ENCODE results near the gene DDOST. TPM values are rescaled to one million over a fixed set of nuclear protein-coding genes. Genes with fewer than 3 reads are reported as not detected.

Gene DDOST
- total and polyA plus RNA-seq, 10 of the 15 experiments (the other 5 are each of a cell fraction or from before 2014, with no cell fraction given): 100 to 274 (median 201) TPM

DNA sequence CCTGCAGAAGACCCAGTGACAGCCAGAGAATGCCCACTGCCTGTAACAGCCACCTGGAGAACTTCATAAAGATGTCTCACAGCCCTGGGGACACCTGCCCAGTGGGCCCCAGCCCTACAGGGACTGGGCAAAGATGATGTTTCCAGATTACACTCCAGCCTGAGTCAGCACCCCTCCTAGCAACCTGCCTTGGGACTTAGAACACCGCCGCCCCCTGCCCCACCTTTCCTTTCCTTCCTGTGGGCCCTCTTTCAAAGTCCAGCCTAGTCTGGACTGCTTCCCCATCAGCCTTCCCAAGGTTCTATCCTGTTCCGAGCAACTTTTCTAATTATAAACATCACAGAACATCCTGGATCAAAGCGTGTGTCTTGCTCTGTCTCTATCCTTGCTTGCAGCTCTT is 42.6 kb downstream of the DDOST start (continued):
- TF ChIP-seq, protein P1, sequence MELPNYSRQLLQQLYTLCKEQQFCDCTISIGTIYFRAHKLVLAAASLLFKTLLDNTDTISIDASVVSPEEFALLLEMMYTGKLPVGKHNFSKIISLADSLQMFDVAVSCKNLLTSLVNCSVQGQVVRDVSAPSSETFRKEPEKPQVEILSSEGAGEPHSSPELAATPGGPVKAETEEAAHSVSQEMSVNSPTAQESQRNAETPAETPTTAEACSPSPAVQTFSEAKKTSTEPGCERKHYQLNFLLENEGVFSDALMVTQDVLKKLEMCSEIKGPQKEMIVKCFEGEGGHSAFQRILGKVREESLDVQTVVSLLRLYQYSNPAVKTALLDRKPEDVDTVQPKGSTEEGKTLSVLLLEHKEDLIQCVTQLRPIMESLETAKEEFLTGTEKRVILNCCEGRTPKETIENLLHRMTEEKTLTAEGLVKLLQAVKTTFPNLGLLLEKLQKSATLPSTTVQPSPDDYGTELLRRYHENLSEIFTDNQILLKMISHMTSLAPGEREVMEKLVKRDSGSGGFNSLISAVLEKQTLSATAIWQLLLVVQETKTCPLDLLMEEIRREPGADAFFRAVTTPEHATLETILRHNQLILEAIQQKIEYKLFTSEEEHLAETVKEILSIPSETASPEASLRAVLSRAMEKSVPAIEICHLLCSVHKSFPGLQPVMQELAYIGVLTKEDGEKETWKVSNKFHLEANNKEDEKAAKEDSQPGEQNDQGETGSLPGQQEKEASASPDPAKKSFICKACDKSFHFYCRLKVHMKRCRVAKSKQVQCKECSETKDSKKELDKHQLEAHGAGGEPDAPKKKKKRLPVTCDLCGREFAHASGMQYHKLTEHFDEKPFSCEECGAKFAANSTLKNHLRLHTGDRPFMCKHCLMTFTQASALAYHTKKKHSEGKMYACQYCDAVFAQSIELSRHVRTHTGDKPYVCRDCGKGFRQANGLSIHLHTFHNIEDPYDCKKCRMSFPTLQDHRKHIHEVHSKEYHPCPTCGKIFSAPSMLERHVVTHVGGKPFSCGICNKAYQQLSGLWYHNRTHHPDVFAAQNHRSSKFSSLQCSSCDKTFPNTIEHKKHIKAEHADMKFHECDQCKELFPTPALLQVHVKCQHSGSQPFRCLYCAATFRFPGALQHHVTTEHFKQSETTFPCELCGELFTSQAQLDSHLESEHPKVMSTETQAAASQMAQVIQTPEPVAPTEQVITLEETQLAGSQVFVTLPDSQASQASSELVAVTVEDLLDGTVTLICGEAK (IDR thresholded peaks at IDR 0.05; ENCODE audit: borderline replicate concordance): no peak
- TF ChIP-seq, protein P2, sequence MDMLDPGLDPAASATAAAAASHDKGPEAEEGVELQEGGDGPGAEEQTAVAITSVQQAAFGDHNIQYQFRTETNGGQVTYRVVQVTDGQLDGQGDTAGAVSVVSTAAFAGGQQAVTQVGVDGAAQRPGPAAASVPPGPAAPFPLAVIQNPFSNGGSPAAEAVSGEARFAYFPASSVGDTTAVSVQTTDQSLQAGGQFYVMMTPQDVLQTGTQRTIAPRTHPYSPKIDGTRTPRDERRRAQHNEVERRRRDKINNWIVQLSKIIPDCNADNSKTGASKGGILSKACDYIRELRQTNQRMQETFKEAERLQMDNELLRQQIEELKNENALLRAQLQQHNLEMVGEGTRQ (IDR thresholded peaks at IDR 0.05; ENCODE audit: borderline replicate concordance, low read depth, low read length): no peak
- TF ChIP-seq HDAC2 (IDR thresholded peaks at IDR 0.05): no peak
- no peak for TF ChIP-seq GABPA (IDR thresholded peaks at IDR 0.05; ENCODE audit: low read depth)
- TF ChIP-seq, protein P3, sequence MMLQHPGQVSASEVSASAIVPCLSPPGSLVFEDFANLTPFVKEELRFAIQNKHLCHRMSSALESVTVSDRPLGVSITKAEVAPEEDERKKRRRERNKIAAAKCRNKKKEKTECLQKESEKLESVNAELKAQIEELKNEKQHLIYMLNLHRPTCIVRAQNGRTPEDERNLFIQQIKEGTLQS (IDR thresholded peaks at IDR 0.05; ENCODE audit: borderline replicate concordance, extremely low read depth, low read depth, low read length): no peak
- no peak for TF ChIP-seq HCFC1 (IDR thresholded peaks at IDR 0.05; ENCODE audit: low read length)
- TF ChIP-seq MEF2B (IDR thresholded peaks at IDR 0.05; ENCODE audit: partially characterized antibody, poor library complexity, severe bottlenecking): no peak
- no peak for TF ChIP-seq ASH2L (IDR thresholded peaks at IDR 0.05; ENCODE audit: borderline replicate concordance, low read depth)
- TF ChIP-seq ZNF274 (IDR thresholded peaks at IDR 0.05; ENCODE audit: insufficient read depth, insufficient read length): no peak
- TF ChIP-seq CEBPB (IDR thresholded peaks at IDR 0.05; ENCODE audit: borderline replicate concordance in 1 of 2, low read depth in 2 of 2, low read length in 2 of 2): no peak
- TF ChIP-seq POU2F2 (IDR thresholded peaks at IDR 0.05; ENCODE audit: borderline replicate concordance, low read depth, low read length): no peak
- TF ChIP-seq NR2C1 (IDR thresholded peaks at IDR 0.05): no peak
